Measurements from ENCODE around the gene GNLY.
"Not testable (repeated sequence)": the region's sequence is repeated elsewhere in the genome, so short reads cannot be mapped to it uniquely, and the experiment has no call there.

Gene GNLY

GRCh38 chr2:85712849-85713612 is 18.9 kb downstream of the GNLY start:
- TF ChIP-seq, protein P1, sequence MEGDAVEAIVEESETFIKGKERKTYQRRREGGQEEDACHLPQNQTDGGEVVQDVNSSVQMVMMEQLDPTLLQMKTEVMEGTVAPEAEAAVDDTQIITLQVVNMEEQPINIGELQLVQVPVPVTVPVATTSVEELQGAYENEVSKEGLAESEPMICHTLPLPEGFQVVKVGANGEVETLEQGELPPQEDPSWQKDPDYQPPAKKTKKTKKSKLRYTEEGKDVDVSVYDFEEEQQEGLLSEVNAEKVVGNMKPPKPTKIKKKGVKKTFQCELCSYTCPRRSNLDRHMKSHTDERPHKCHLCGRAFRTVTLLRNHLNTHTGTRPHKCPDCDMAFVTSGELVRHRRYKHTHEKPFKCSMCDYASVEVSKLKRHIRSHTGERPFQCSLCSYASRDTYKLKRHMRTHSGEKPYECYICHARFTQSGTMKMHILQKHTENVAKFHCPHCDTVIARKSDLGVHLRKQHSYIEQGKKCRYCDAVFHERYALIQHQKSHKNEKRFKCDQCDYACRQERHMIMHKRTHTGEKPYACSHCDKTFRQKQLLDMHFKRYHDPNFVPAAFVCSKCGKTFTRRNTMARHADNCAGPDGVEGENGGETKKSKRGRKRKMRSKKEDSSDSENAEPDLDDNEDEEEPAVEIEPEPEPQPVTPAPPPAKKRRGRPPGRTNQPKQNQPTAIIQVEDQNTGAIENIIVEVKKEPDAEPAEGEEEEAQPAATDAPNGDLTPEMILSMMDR (IDR thresholded peaks at IDR 0.05; ENCODE audit: low read depth, low read length, missing control alignments): no peak
- H3K4me3 ChIP-seq (ENCODE audit: low read depth, low read length): no peak overlapping the region
- no peak for DNase-seq (ENCODE audit: low read depth)

GRCh38 chr2:85713836-85714235 is 19.7 kb downstream of the GNLY start:
- no peak overlapping the region for H3K4me3 ChIP-seq (ENCODE audit: low read depth, low read length)
- TF ChIP-seq, protein P1 (IDR thresholded peaks at IDR 0.05; ENCODE audit: low read depth, low read length, missing control alignments): no peak
- no peak for DNase-seq (ENCODE audit: low read depth)

GRCh38 chr2:85714421-85714820 is 20.3 kb downstream of the GNLY start:
- not testable (repeated sequence) for DNase-seq (ENCODE audit: low read depth); H3K4me3 ChIP-seq (ENCODE audit: low read depth, low read length)

- no peak for DNase-seq (ENCODE audit: low read depth)
- TF ChIP-seq, protein P1 (IDR thresholded peaks at IDR 0.05; ENCODE audit: low read depth, low read length, missing control alignments): no peak
- no peak overlapping the region for H3K4me3 ChIP-seq (ENCODE audit: low read depth, low read length)
Measured at GRCh38 chr2:85714841-85715240, 20.7 kb downstream of the GNLY start.

- TF ChIP-seq, protein P1 (IDR thresholded peaks at IDR 0.05; ENCODE audit: low read depth, low read length, missing control alignments): no peak
- DNase-seq (ENCODE audit: low read depth): no peak
- no peak overlapping the region for H3K4me3 ChIP-seq (ENCODE audit: low read depth, low read length)
Measured at GRCh38 chr2:85716346-85716914, 22.3 kb downstream of the GNLY start.

DNA sequence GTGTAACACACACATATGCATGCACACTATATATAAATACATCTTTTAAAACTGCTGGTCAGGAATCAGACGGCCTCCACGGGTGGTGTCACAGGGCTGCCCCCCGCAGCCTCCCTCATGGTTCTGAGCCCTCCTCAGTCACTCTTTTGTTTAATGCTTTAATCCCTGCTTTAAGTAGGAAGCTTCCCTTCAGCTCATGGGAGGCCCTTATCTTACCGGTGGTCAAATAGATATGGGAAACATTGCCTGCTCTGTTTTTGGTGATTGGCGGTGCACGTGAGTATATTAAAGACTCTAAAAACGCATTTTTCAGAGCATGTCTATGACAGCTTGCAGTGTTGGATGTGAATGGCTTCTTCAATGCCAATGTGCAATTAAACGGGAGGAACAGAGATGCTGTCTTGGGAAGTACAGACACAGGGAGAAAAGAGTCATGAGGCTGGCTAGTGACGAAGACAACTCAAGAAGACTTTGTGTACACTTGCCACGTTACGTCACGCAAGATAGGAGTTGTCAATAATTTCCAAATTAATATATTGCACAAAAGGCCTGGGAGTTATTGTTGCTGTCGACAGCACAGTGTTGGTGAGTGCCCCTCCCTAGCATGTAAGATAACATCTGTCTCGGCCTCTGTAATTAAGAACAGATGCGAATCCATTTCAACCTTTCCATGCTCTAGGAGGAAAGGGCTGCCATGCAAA is 23.3 kb downstream of the GNLY start:
- no peak for DNase-seq (ENCODE audit: low read depth)
- no peak overlapping the region for H3K4me3 ChIP-seq (ENCODE audit: low read depth, low read length)
- TF ChIP-seq, protein P1 (IDR thresholded peaks at IDR 0.05; ENCODE audit: low read depth, low read length, missing control alignments): no peak

- no peak overlapping the region for H3K4me3 ChIP-seq (ENCODE audit: low read depth, low read length)
- TF ChIP-seq, protein P1 (IDR thresholded peaks at IDR 0.05; ENCODE audit: low read depth, low read length, missing control alignments): no peak
- DNase-seq (ENCODE audit: low read depth): no peak
Measured at GRCh38 chr2:85718009-85718391, 23.8 kb downstream of the GNLY start.
